Esophagus muscularis mucosa (tissue), 4 donors: ENCODE results near the gene SMAP1. TPM values are rescaled to one million over a fixed set of nuclear protein-coding genes. Genes with fewer than 3 reads are reported as not detected.

Experiments used
- DNase-seq: peaks from one replicate; pipeline ENCODE4 v3.0.0-alpha.2; 2017; ENCODE audit errors: extremely low spot score
- H3K27ac ChIP-seq, 4 donors: fragments of 200-600 bp; sonication (generic); replicated peaks in 1 of 4; 1 replicate in 3 of 4; 2 replicates in 1 of 4; pipeline ENCODE4 v1.5.1; 2016 to 2019; ENCODE audit warnings: mild to moderate bottlenecking in 1 of 4
- H3K27me3 ChIP-seq, 4 donors: fragments of 200-600 bp; sonication (generic); one replicate each; pipeline versions ENCODE4 v1.5.1 to v1.6.0; 2016 to 2019
- H3K36me3 ChIP-seq, 4 donors: fragments of 200-600 bp; sonication (generic); one replicate each; pipeline ENCODE4 v1.5.1; 2016 to 2019
- H3K4me1 ChIP-seq, 4 donors: fragments of 200-600 bp; sonication (generic); one replicate each; pipeline ENCODE4 v1.5.1; 2016 to 2019
- H3K4me3 ChIP-seq, 4 donors: fragments of 200-600 bp; sonication (generic); 1 replicate in 2 of 4; 2 replicates in 2 of 4; pipeline ENCODE4 v1.5.1; 2016 to 2019; ENCODE audit warnings: mild to moderate bottlenecking in 4 of 4, moderate library complexity in 1 of 4
- H3K9me3 ChIP-seq, 4 donors: fragments of 200-600 bp; sonication (generic); 1 replicate in 3 of 4; 2 replicates in 1 of 4; pipeline ENCODE4 v1.5.1; 2016 to 2019
- CTCF ChIP-seq, 3 experiments: fragments of 200-600 bp in 2 of 3; fragments of 450-650 bp in 1 of 3; sonication (generic) in 2 of 3; IDR thresholded peaks; one replicate each; pipeline ENCODE4 v1.5.1; 2017 to 2019; ENCODE audit warnings: antibody characterized with exemption in 3 of 3, mild to moderate bottlenecking in 2 of 3, moderate library complexity in 1 of 3
- EP300 ChIP-seq: sonication (generic); formaldehyde crosslinking; IDR thresholded peaks from one replicate; pipeline ENCODE4 v1.6.1; 2017; ENCODE audit warnings: antibody characterized with exemption
- POLR2A ChIP-seq: fragments of 450-650 bp; IDR thresholded peaks from one replicate; pipeline ENCODE4 v1.6.1; 2017; ENCODE audit warnings: antibody characterized with exemption, moderate library complexity, mild to moderate bottlenecking, low read depth
- POLR2AphosphoS5 ChIP-seq, 2 donors: sonication (generic); formaldehyde crosslinking; IDR thresholded peaks; one replicate each; pipeline ENCODE4 v1.6.1; 2017; ENCODE audit warnings: antibody characterized with exemption in 2 of 2
- WGBS: methylation state at CpG from one replicate; pipeline ENCODE4 v1.1.5; 2018; 5-methylcytosine and 5-hydroxymethylcytosine counted together
- intact Hi-C: fragments of 100-400 bp; cut with DNase I; formaldehyde crosslinking; loops from one replicate; pipeline ENCODE4 v1.15.1; 2023
- total RNA-seq, 4 donors: library from RNA; depleted of rRNA; stranded (reverse); fragments of >200 nt; gene quantifications; one replicate each; pipeline versions ENCODE4 v1.1.0 to v1.2.1, GENCODE V29; 2016

The SMAP1 gene
- total RNA-seq, 4 donors from 2014 or later: 23.7 to 33.1 (median 29.5) TPM

GRCh38 chr6:70821751-70822150 is 154.1 kb downstream of the SMAP1 start:
- no peak for TF ChIP-seq EP300
- no peak for TF ChIP-seq POLR2A
- TF ChIP-seq CTCF (IDR thresholded peaks at IDR 0.05): no peak
- no peak for TF ChIP-seq POLR2AphosphoS5 (IDR thresholded peaks at IDR 0.05)
- no peak for DNase-seq
- intact Hi-C loops: no loop called here
- H3K36me3 ChIP-seq: no peaks in the 10 kb centered on the region
- H3K27ac ChIP-seq: no peak overlapping the region
- no peaks in the 10 kb centered on the region for H3K4me1 ChIP-seq
- 96% methylated on average over 2 of the region's 2 CpGs for WGBS
- H3K27me3 ChIP-seq: no peaks in the 10 kb centered on the region
- no peak overlapping the region for H3K4me3 ChIP-seq
- no peaks in the 10 kb centered on the region for H3K9me3 ChIP-seq

- intact Hi-C loops: no loop called here
- H3K27ac ChIP-seq: no peak overlapping the region
- no peaks in the 10 kb centered on the region for H3K9me3 ChIP-seq
- 100% methylated on average over 1 of the region's 1 CpG for WGBS
- H3K4me1 ChIP-seq: no peaks in the 10 kb centered on the region
- no peaks in the 10 kb centered on the region for H3K27me3 ChIP-seq
- TF ChIP-seq POLR2AphosphoS5 (IDR thresholded peaks at IDR 0.05) (no peak), CTCF (IDR thresholded peaks at IDR 0.05) (no peak), POLR2A (no peak), EP300 (no peak)
- no peaks in the 10 kb centered on the region for H3K36me3 ChIP-seq
- no peak for DNase-seq
- H3K4me3 ChIP-seq: no peak overlapping the region
Observed at GRCh38 chr6:70823651-70824050, 156.0 kb downstream of the SMAP1 start.

- Histone ChIP-seq H3K36me3 (no peaks in the 10 kb centered on the region), H3K4me1 (no peaks in the 10 kb centered on the region), H3K27me3 (no peaks in the 10 kb centered on the region), H3K9me3 (no peaks in the 10 kb centered on the region), H3K27ac (no peak overlapping the region), H3K4me3 (no peak overlapping the region)
- 98% methylated on average over 3 of the region's 3 CpGs for WGBS
- DNase-seq: no peak
- TF ChIP-seq POLR2A (no peak), EP300 (no peak), CTCF (IDR thresholded peaks at IDR 0.05) (no peak), POLR2AphosphoS5 (IDR thresholded peaks at IDR 0.05) (no peak)
- intact Hi-C loops: no loop called here
Observed at GRCh38 chr6:70831427-70831826, 163.7 kb downstream of the SMAP1 start.

GRCh38 chr6:70834520-70834919 is 166.8 kb downstream of the SMAP1 start:
- no peak overlapping the region for H3K27ac ChIP-seq
- peaks cover 0 to 4% (median 0%) of the 10 kb centered on the region in 4 donors for H3K36me3 ChIP-seq
- no peak overlapping the region for H3K4me3 ChIP-seq
- no peaks in the 10 kb centered on the region for H3K27me3 ChIP-seq
- 60% methylated on average over 2 of the region's 2 CpGs for WGBS
- no peaks in the 10 kb centered on the region for H3K9me3 ChIP-seq
- intact Hi-C loops: no loop called here
- H3K4me1 ChIP-seq: no peaks in the 10 kb centered on the region
- TF ChIP-seq CTCF (IDR thresholded peaks at IDR 0.05) (no peak), POLR2AphosphoS5 (IDR thresholded peaks at IDR 0.05) (no peak), POLR2A (no peak), EP300 (no peak)
- no peak for DNase-seq

GRCh38 chr6:70838907-70839285 is 171.2 kb downstream of the SMAP1 start:
- peaks cover 0 to 4% (median 0%) of the 10 kb centered on the region in 4 donors for H3K36me3 ChIP-seq
- H3K9me3 ChIP-seq: no peaks in the 10 kb centered on the region
- no peaks in the 10 kb centered on the region for H3K4me1 ChIP-seq
- no peak overlapping the region for H3K4me3 ChIP-seq
- intact Hi-C loops: no loop called here
- H3K27me3 ChIP-seq: no peaks in the 10 kb centered on the region
- WGBS: 77% methylated on average over 2 of the region's 2 CpGs
- no peak for DNase-seq
- H3K27ac ChIP-seq: no peak overlapping the region
- TF ChIP-seq EP300: no peak
